PC-9 (cell line): ENCODE results near the gene DCTN1.

Experiments
- CTCF ChIP-seq: fragments of 200-600 bp; sonication (generic); conservative IDR thresholded peaks from 2 replicates; pipeline ENCODE4 v1.6.1; 2017; ENCODE audit warnings: mixed run types, antibody characterized with exemption, mild to moderate bottlenecking, moderate library complexity
- EZH2 ChIP-seq: fragments of 200-600 bp; sonication (generic); IDR thresholded peaks from 2 replicates; pipeline ENCODE4 v1.8.0; 2017; ENCODE audit warnings: antibody characterized with exemption, low read depth

DNA sequence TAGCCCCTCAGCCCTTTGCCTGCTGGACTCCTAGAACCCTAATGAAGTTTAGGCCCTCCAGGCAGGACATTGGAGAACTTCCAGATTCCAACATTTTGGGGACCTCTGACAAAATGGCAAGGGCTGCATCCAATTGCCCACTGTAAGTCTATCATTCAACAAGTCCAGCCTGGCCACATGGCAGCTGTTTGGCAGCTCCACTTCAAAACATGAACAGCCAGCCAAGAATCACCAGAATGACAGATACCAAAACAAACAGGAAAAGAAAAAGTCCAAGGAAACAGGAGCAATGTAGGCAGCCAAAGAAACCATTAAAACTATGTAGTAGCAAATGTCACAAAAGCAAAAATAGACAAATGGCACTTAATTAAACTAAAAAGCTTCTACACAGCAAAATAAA, 62.4 kb downstream of the DCTN1 start:
- TF ChIP-seq CTCF (no peak), EZH2 (no peak)
